Posterior vena cava (tissue), 2 donors: ENCODE measurements around the gene CD99. TPM values are rescaled to one million over a fixed set of nuclear protein-coding genes. Genes with fewer than 3 reads are reported as not detected.

Experiments used
- DNase-seq: peaks from one replicate; pipeline ENCODE4 v3.0.0-alpha.2; 2020; ENCODE audit warnings: low spot score
- intact Hi-C, 2 donors: fragments of 100-400 bp; cut with DNase I; formaldehyde crosslinking; loops; one replicate each; pipeline versions ENCODE4 v1.14.1 to v1.14.2; 2022 to 2023
- total RNA-seq, 2 donors: library from RNA; stranded (reverse); fragmentation: NEBNext Ultra II Directional; extraction: Animal tissue kit (Norgen Biotek cat#: 25700); gene quantifications; one replicate each; pipeline ENCODE4 v1.2.1, GENCODE V29; 2021
- donor health status: DM: yes; HTN: yes; CAD: no.
- donor health status: DM: yes; HTN: yes; CAD: no.

The CD99 gene
- total RNA-seq, 2 donors from 2014 or later = 298 to 369 TPM

GRCh38 chrX:2693113-2694002 lies 2.3 kb downstream of the CD99 start:
- intact Hi-C loops = no loop called here
- DNase-seq = no peak

GRCh38 chrX:2694914-2695267 lies 3.8 kb downstream of the CD99 start:
- intact Hi-C loops = no loop called here
- no peak for DNase-seq

DNA sequence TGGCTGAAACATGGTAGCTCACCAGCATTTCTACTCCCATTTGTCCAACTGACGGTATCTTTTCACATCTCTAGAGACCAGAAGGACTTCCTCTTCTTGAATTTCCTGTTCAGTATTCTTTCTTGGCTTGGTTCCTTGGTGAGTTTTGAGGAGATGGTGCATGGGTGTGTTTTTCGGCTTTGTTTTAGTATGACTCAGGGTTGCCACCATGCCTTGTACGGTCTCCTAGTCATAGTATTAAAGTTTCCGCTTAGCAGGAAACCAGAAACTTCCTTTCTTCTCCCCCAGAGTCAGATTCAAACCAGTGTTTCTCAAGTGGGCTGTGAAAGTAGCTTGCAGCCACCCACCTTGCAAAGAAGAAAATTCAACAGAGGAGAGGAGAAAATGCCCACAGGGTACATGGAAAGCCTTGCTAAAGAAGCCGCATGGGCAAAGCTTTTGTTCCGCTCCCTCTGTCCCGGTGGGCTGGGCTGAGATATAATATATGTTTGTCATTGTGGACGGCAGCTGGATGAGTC lies 5.7 kb downstream of the CD99 start:
- intact Hi-C loops = no loop called here
- peak; percentile 48 for DNase-seq

DNA sequence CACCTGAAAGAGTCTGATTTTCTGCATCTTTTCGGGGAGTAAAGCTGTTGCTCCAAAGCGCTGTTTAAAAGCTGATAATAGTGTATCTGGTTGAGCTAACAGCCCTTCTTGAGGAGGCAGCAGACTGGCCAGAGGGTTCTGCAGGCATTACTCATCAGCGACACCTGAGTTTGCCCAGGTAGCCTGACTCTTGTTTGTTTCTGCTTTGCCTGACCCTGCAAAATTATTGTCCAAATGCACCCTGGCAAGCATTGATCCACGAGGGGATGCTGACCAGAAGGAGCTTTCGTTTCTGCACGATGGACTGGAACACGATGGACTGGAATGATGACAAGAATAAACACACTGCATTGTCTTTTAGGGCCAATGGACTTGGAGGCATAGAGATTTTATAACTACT lies 6.2 kb downstream of the CD99 start:
- peak; percentile 49 for DNase-seq
- intact Hi-C loops = no loop called here

- DNase-seq = peak; percentile 38
- intact Hi-C loops = no loop called here
Observed at GRCh38 chrX:2697741-2698299, 6.7 kb downstream of the CD99 start.

GRCh38 chrX:2698604-2699003 lies 7.5 kb downstream of the CD99 start:
- intact Hi-C loops = no loop called here
- no peak for DNase-seq

GRCh38 chrX:2699959-2700358 lies 8.9 kb downstream of the CD99 start:
- intact Hi-C loops = no loop called here

DNA sequence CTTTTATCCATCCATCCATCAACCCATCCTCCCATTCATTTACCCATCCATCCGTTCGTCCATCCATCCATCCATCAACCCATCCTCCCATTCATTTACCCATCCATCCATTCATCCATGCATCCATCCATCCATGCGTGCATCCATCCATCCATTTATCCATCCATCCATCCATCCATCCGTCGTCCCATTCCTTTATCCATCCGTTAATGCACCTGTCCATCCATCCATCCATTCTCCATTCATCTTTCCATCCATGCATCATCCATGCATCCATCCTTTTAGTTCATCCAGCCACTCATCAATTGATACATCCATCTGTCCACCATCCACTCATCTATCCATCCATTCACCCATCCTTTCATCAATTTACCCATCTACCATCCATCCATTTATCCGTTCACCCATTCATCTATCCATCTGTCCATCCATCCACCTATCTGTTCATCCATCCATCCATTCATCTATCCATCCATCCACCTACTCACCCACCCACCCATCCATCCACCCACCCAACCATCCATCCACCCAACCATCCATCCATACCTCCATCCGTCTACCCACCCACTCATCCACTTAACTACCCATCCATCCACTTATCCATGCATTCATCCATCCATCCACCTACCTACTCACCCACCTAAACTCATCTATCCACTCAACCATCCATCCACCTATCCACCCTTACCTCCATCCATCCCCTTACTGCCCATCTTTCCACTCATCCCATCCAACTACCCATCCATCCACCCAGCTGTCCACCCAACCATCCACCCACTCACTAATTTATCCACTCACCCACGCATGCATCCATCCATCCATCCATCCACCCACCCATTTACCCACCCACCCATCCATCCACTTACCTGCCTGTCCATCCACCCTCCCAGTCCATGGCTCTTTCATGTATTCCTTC lies 9.6 kb downstream of the CD99 start:
- intact Hi-C loops = no loop called here
- peak; percentile 9 for DNase-seq

More at GRCh38 chrX:2699959-2700358, 8.9 kb downstream of the CD99 start:
- DNase-seq = peak; percentile 55

- intact Hi-C loops = no loop called here
- DNase-seq = peak; percentile 71
Observed at GRCh38 chrX:2701600-2701999, 10.5 kb downstream of the CD99 start.

- DNase-seq = peak; percentile 78
- intact Hi-C loops = no loop called here
Observed at GRCh38 chrX:2703991-2704369, 12.9 kb downstream of the CD99 start.

DNA sequence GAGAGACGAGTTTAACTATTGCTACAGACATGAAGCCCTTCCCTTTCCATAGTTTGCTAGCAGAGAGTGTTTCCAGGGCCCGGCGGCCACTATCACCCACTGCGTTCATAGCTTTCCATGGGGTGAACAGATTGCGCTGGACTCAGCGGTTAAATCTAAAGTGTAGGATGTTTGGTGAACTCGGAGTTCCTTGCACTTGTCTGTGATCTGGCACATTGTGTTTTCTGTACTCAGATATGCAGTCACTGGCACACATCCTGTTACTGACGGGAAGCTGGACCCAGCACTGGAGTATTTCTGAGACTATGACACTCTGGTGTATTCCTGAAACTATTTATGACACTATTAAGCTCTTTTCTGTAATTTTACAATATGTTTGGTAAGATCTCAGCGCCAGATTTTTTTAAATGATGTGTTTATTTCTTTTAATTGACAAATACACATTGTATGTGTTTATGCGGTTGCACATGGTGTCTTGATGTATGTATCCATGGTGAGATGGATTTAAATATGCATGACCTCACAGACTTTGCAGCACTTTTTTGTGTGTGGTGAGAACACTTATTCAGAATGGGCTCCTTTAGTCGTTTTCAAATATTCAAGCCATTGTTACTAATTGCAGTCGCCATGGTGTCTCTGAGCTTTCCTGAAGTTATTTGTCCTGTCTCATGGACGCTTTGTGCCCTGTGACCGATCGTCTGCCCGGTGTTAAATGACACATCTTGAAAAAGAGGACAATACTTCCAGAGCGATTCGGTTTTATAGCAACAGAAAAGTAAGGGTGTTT lies 14.1 kb downstream of the CD99 start:
- DNase-seq = peak; percentile 81
- intact Hi-C loops = loop anchor here in 1 of 2 donors (5.0 kb wide), 1 partner anchor 942 kb away; no protein-coding TSS in a partner anchor

GRCh38 chrX:2707334-2707760 lies 16.3 kb downstream of the CD99 start:
- DNase-seq = peak; percentile 89

DNA sequence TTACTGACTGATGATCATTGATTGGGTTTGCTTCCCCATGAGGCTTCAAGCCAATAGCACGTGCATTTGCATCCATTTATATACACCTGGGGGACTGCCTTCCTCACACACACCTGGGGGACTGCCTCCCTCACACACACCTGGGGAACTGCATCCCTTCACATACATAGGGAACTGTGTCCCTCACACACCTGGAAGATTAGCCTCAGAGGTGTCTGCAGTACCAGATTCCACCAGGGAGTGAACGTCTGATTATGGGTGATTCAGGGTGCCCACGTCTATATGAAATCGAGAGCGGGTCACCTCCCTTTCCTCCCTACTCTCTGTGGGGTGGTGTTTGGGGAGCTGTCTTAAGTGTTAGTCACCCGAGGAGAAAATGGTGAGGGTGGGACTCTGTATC lies 16.9 kb downstream of the CD99 start:
- intact Hi-C loops = loop anchor here in 1 of 2 donors (5.0 kb wide), 1 partner anchor 939 kb away; no protein-coding TSS in a partner anchor

More at GRCh38 chrX:2707334-2707760, 16.3 kb downstream of the CD99 start:
- intact Hi-C loops = loop anchor here in 1 of 2 donors (5.0 kb wide), 1 partner anchor 940 kb away; no protein-coding TSS in a partner anchor

GRCh38 chrX:2708592-2709188 lies 17.6 kb downstream of the CD99 start:
- intact Hi-C loops = loop anchor here in 1 of 2 donors (5.0 kb wide), 1 partner anchor 939 kb away; no protein-coding TSS in a partner anchor
- DNase-seq = peak; percentile 76

More for the DNA sequence above, 16.9 kb downstream of the CD99 start:
- DNase-seq = peak; percentile 32

GRCh38 chrX:2709556-2709955 lies 18.5 kb downstream of the CD99 start:
- intact Hi-C loops = loop anchor here in 1 of 2 donors (5.0 kb wide), 1 partner anchor 938 kb away; no protein-coding TSS in a partner anchor
- no peak for DNase-seq

- peak; percentile 82 for DNase-seq
- intact Hi-C loops = no loop called here
Observed at GRCh38 chrX:2710041-2710840, 19.1 kb downstream of the CD99 start.

DNA sequence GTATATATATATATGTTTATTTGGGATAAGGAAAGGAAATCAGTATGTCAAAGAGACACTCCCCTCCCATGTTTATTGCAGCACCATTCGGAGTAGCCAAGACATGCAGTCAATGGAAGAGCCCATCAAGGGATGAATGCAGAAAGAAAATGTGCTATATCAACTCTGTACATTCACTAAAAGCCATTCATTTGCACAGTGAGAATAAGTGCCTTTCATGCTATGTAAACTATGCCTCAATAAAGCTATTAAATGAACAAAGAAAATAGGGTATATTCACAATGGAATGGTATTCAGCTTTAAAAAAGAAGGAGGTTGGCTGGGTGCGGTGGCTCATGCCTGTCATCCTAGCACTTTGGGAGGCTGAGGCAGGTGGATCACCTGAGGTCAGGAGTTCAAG lies 20.3 kb downstream of the CD99 start:
- DNase-seq = no peak
- intact Hi-C loops = no loop called here
